ENCODE measurements around the gene CMIP.

DNA sequence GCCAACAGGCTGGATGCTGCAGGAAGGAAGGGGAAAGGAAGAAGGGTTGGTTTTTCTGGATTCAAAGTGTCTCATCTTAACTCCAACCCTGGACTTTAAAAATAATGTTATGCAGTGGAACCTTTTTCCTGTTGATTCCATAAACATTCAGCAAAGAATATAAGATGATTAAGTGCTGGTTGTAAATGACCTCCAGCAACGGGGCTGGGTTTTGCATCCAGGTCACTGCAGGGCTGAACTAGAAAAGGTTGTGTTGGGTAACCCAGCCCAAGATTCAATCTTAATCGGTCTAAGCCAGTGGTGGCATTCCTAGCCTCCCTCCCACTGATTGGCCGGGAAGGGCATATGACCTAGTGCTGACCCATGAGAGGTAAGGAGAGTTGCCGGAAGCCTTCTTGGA lies 300.3 kb downstream of the CMIP start:
- TF ChIP-seq, protein P1, sequence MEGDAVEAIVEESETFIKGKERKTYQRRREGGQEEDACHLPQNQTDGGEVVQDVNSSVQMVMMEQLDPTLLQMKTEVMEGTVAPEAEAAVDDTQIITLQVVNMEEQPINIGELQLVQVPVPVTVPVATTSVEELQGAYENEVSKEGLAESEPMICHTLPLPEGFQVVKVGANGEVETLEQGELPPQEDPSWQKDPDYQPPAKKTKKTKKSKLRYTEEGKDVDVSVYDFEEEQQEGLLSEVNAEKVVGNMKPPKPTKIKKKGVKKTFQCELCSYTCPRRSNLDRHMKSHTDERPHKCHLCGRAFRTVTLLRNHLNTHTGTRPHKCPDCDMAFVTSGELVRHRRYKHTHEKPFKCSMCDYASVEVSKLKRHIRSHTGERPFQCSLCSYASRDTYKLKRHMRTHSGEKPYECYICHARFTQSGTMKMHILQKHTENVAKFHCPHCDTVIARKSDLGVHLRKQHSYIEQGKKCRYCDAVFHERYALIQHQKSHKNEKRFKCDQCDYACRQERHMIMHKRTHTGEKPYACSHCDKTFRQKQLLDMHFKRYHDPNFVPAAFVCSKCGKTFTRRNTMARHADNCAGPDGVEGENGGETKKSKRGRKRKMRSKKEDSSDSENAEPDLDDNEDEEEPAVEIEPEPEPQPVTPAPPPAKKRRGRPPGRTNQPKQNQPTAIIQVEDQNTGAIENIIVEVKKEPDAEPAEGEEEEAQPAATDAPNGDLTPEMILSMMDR (IDR thresholded peaks at IDR 0.05) = no peak
- TF ChIP-seq POLR2A (IDR thresholded peaks at IDR 0.05) = no peak

Data from thyroid gland (tissue), 4 donors.